ENCODE data around the gene PROB1. TPM values are rescaled to one million over a fixed set of nuclear protein-coding genes. Genes with fewer than 3 reads are reported as not detected.

PROB1 gene
- polyA plus RNA-seq, 1 donor (not counting 4 experiments of a cell fraction or from before 2014, with no cell fraction given) = 0.26 TPM

GRCh38 chr5:139403787-139404483 is 9.0 kb upstream of the PROB1 start, which contains the start of gene SPATA24:
Gene SPATA24 (minus strand): TSS chr5:139404089. CDS start chr5:139404060, 29 bp downstream.
- Histone ChIP-seq H2AFZ (ENCODE audit: control insufficient read depth, low read length) (peak within 1 kb of the TSS; percentile 96), H3K4me2 (ENCODE audit: control insufficient read depth, extremely low read depth, insufficient read depth, low read depth, low read length) (peak within 1 kb of the TSS; percentile 98), H3K79me2 (ENCODE audit: control insufficient read depth, insufficient read depth, low read length) (no peaks in the 10 kb centered on the region), H4K20me1 (ENCODE audit: control insufficient read depth, extremely low read depth, insufficient read depth, low read length) (no peaks in the 10 kb centered on the region), H3K9ac (ENCODE audit: control insufficient read depth, extremely low read depth, insufficient read depth, low read length) (peak within 1 kb of the TSS; percentile 91), H3K27ac (ENCODE audit: control insufficient read depth, insufficient read depth, low read length) (peak within 1 kb of the TSS; percentile 92), H3K9me3 (ENCODE audit: control insufficient read depth, low read depth, low read length) (no peaks in the 10 kb centered on the region), H3K36me3 (ENCODE audit: control insufficient read depth in 2 of 2, extremely low read depth in 1 of 2, insufficient read depth in 2 of 2, low read length in 2 of 2) (peaks cover 0 to 1% of the 10 kb centered on the region in 2 experiments), H3K4me1 (ENCODE audit: control insufficient read depth, extremely low read depth, insufficient read depth, low read length) (peaks cover 14% of the 10 kb centered on the region), H3K27me3 (ENCODE audit: control insufficient read depth, extremely low read depth, insufficient read depth, low read length) (no peaks in the 10 kb centered on the region), H3K4me3 (ENCODE audit: control insufficient read depth in 2 of 3, extremely low read depth in 1 of 3, insufficient read depth in 2 of 3, low read depth in 1 of 3, low read length in 3 of 3) (peak within 1 kb of the TSS; percentile 59 to 86 (median 81)), H3K9me1 (ENCODE audit: control insufficient read depth, extremely low read depth, insufficient read depth, low read length) (no peaks in the 10 kb centered on the region)
- TF ChIP-seq, protein P1, sequence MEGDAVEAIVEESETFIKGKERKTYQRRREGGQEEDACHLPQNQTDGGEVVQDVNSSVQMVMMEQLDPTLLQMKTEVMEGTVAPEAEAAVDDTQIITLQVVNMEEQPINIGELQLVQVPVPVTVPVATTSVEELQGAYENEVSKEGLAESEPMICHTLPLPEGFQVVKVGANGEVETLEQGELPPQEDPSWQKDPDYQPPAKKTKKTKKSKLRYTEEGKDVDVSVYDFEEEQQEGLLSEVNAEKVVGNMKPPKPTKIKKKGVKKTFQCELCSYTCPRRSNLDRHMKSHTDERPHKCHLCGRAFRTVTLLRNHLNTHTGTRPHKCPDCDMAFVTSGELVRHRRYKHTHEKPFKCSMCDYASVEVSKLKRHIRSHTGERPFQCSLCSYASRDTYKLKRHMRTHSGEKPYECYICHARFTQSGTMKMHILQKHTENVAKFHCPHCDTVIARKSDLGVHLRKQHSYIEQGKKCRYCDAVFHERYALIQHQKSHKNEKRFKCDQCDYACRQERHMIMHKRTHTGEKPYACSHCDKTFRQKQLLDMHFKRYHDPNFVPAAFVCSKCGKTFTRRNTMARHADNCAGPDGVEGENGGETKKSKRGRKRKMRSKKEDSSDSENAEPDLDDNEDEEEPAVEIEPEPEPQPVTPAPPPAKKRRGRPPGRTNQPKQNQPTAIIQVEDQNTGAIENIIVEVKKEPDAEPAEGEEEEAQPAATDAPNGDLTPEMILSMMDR (optimal IDR thresholded peaks at IDR 0.05 in 1 of 3, IDR thresholded peaks at IDR 0.05 in 1 of 3, conservative IDR thresholded peaks at IDR 0.05 in 1 of 3; ENCODE audit: extremely low read depth in 1 of 3, insufficient read depth in 2 of 3, low read length in 3 of 3) = no peak
- TF ChIP-seq EZH2 (IDR thresholded peaks at IDR 0.05; ENCODE audit: low read length) = no peak
- DNase-seq (ENCODE audit: low read depth, low spot score) (peak; percentile 85), FAIRE-seq (peak; percentile 58)
- dilution Hi-C loops (cut with MboI; ENCODE audit: extremely low pct_ligation_motif_present, low sequenced_read_pairs) = no loop called here

DNA sequence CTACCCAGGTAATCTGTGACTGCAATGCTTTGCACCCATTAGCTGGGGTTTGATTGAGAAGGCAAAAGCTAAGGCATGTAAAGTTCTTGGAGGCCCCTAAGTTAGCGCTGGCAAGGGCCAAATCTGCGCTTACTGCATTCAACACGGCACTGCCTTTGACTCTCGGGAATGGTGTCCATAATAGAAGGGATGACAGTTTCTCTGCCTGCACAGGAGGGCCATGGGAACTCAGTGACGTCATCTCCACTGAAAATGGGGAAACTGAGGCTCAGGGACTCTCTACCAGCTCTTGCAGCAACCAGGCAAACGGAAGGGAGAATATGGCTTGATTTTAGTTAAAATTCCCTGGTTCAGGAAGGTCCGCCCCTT is 8.5 kb upstream of the PROB1 start:
- H3K27me3 ChIP-seq (ENCODE audit: control insufficient read depth, extremely low read depth, insufficient read depth, low read length) = no peaks in the 10 kb centered on the region
- no peaks in the 10 kb centered on the region for H4K20me1 ChIP-seq (ENCODE audit: control insufficient read depth, extremely low read depth, insufficient read depth, low read length)
- peak overlapping the region; percentile 59 to 86 (median 81) for H3K4me3 ChIP-seq (ENCODE audit: control insufficient read depth in 2 of 3, extremely low read depth in 1 of 3, insufficient read depth in 2 of 3, low read depth in 1 of 3, low read length in 3 of 3)
- H3K36me3 ChIP-seq (ENCODE audit: control insufficient read depth in 2 of 2, extremely low read depth in 1 of 2, insufficient read depth in 2 of 2, low read length in 2 of 2) = peaks cover 0 to 1% of the 10 kb centered on the region in 2 experiments
- peaks cover 14% of the 10 kb centered on the region for H3K4me1 ChIP-seq (ENCODE audit: control insufficient read depth, extremely low read depth, insufficient read depth, low read length)
- H3K9me3 ChIP-seq (ENCODE audit: control insufficient read depth, low read depth, low read length) = no peaks in the 10 kb centered on the region
- H3K79me2 ChIP-seq (ENCODE audit: control insufficient read depth, insufficient read depth, low read length) = no peaks in the 10 kb centered on the region
- no peak for FAIRE-seq
- H3K4me2 ChIP-seq (ENCODE audit: control insufficient read depth, extremely low read depth, insufficient read depth, low read depth, low read length) = peak overlapping the region; percentile 98
- dilution Hi-C loops (cut with MboI; ENCODE audit: extremely low pct_ligation_motif_present, low sequenced_read_pairs) = no loop called here
- H3K9ac ChIP-seq (ENCODE audit: control insufficient read depth, extremely low read depth, insufficient read depth, low read length) = peak overlapping the region; percentile 91
- TF ChIP-seq, protein P1 (optimal IDR thresholded peaks at IDR 0.05 in 1 of 3, IDR thresholded peaks at IDR 0.05 in 1 of 3, conservative IDR thresholded peaks at IDR 0.05 in 1 of 3; ENCODE audit: extremely low read depth in 1 of 3, insufficient read depth in 2 of 3, low read length in 3 of 3) = no peak
- no peak for DNase-seq (ENCODE audit: low read depth, low spot score)
- H2AFZ ChIP-seq (ENCODE audit: control insufficient read depth, low read length) = peak overlapping the region; percentile 81
- no peaks in the 10 kb centered on the region for H3K9me1 ChIP-seq (ENCODE audit: control insufficient read depth, extremely low read depth, insufficient read depth, low read length)
- H3K27ac ChIP-seq (ENCODE audit: control insufficient read depth, insufficient read depth, low read length) = peak overlapping the region; percentile 92
